ENCODE measurements around the gene PIK3C2G.

PIK3C2G gene

GRCh38 chr12:18472304-18472703 lies 211.0 kb downstream of the PIK3C2G start:
- no peak overlapping the region for H3K4me3 ChIP-seq (ENCODE audit: low read depth in 1 of 2, low read length in 1 of 2)
- no peaks in the 10 kb centered on the region for H3K36me3 ChIP-seq
- no peaks in the 10 kb centered on the region for H3K9me3 ChIP-seq
- H3K4me1 ChIP-seq (ENCODE audit: control insufficient read depth in 1 of 2, insufficient read depth in 1 of 2, low read depth in 1 of 2, low read length in 1 of 2), result no peaks in the 10 kb centered on the region
- TF ChIP-seq CTCF (IDR thresholded peaks at IDR 0.05), result no peak
- no peak overlapping the region for H3K27ac ChIP-seq
- H3K27me3 ChIP-seq, result no peaks in the 10 kb centered on the region

GRCh38 chr12:18472806-18473205 lies 211.5 kb downstream of the PIK3C2G start:
- Histone ChIP-seq H3K36me3 (no peaks in the 10 kb centered on the region), H3K27me3 (no peaks in the 10 kb centered on the region), H3K4me1 (ENCODE audit: control insufficient read depth in 1 of 2, insufficient read depth in 1 of 2, low read depth in 1 of 2, low read length in 1 of 2) (no peaks in the 10 kb centered on the region), H3K9me3 (no peaks in the 10 kb centered on the region), H3K4me3 (ENCODE audit: low read depth in 1 of 2, low read length in 1 of 2) (no peak overlapping the region), H3K27ac (no peak overlapping the region)
- TF ChIP-seq CTCF (IDR thresholded peaks at IDR 0.05), result no peak

- Histone ChIP-seq H3K4me3 (ENCODE audit: low read depth in 1 of 2, low read length in 1 of 2) (no peak overlapping the region), H3K9me3 (no peaks in the 10 kb centered on the region), H3K27me3 (no peaks in the 10 kb centered on the region), H3K27ac (no peak overlapping the region), H3K4me1 (ENCODE audit: control insufficient read depth in 1 of 2, insufficient read depth in 1 of 2, low read depth in 1 of 2, low read length in 1 of 2) (no peaks in the 10 kb centered on the region), H3K36me3 (no peaks in the 10 kb centered on the region)
- TF ChIP-seq CTCF (IDR thresholded peaks at IDR 0.05), result no peak
Observed at GRCh38 chr12:18476861-18477260, 215.5 kb downstream of the PIK3C2G start.

GRCh38 chr12:18479256-18479655 lies 217.9 kb downstream of the PIK3C2G start:
- H3K4me1 ChIP-seq (ENCODE audit: control insufficient read depth in 1 of 2, insufficient read depth in 1 of 2, low read depth in 1 of 2, low read length in 1 of 2), result no peaks in the 10 kb centered on the region
- H3K9me3 ChIP-seq, result no peaks in the 10 kb centered on the region
- no peaks in the 10 kb centered on the region for H3K27me3 ChIP-seq
- no peak overlapping the region for H3K4me3 ChIP-seq (ENCODE audit: low read depth in 1 of 2, low read length in 1 of 2)
- no peak for TF ChIP-seq CTCF (IDR thresholded peaks at IDR 0.05)
- no peaks in the 10 kb centered on the region for H3K36me3 ChIP-seq
- H3K27ac ChIP-seq, result no peak overlapping the region

- no peak overlapping the region for H3K27ac ChIP-seq
Observed at GRCh38 chr12:18482601-18483120, 221.3 kb downstream of the PIK3C2G start.

More at GRCh38 chr12:18482601-18483120, 221.3 kb downstream of the PIK3C2G start:
- TF ChIP-seq CTCF (IDR thresholded peaks at IDR 0.05), result no peak
- Histone ChIP-seq H3K4me1 (ENCODE audit: control insufficient read depth in 1 of 2, insufficient read depth in 1 of 2, low read depth in 1 of 2, low read length in 1 of 2) (no peaks in the 10 kb centered on the region), H3K27me3 (no peaks in the 10 kb centered on the region), H3K4me3 (ENCODE audit: low read depth in 1 of 2, low read length in 1 of 2) (no peak overlapping the region), H3K9me3 (no peaks in the 10 kb centered on the region), H3K36me3 (no peaks in the 10 kb centered on the region)
